HG03175 (cell line): Measurements from ENCODE around the gene CRYBB2.
"Not testable (repeated sequence)": the region's sequence is repeated elsewhere in the genome, so short reads cannot be mapped to it uniquely, and the experiment has no call there.

ENCODE experiments used
- ATAC-seq: cut with Tn5 transposase; IDR thresholded peaks from one replicate; pipeline ENCODE4 v1.9.1; 2021; ENCODE audit warnings: mild to moderate bottlenecking, moderate library complexity; ENCODE audit not compliant: unreplicated experiment

The CRYBB2 gene

DNA sequence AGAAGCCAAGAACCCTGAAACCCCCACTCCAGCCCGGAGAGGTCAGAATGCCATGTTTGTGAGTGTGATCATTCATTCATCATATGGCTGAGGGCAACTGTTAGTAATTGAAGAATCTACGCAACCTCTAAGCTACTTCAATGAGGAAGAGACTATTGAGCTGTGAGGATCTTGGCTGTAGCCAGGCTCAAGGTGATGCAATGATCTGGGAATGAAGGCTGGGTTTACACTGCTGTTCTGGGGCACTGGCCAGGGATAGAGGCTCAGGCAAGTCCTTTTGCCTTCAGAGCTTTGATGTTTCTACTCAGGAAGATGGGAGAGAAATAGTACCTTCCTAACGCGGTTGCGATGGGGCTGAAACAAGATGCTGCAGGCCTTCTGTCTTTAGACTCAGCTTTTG lies 12.9 kb downstream of the CRYBB2 start:
- ATAC-seq = no peak

DNA sequence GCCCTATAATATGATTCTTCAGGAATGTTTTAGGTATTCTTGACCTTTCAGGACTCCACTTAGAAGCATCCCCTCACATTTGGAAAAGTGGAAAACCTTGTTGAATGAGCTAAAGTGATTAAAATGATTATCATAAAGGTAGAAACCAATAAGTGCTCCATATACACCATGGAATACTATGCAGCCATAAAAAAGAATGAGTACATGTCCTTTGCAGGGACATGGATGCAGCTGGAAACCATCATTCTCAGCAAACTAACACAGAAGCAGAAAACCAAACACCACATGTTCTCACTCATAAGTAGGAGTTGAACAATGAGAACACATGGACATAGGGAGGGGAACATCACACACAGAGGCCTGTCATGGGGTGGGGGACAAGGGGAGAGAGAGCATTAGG lies 14.3 kb downstream of the CRYBB2 start:
- not testable (repeated sequence) for ATAC-seq

DNA sequence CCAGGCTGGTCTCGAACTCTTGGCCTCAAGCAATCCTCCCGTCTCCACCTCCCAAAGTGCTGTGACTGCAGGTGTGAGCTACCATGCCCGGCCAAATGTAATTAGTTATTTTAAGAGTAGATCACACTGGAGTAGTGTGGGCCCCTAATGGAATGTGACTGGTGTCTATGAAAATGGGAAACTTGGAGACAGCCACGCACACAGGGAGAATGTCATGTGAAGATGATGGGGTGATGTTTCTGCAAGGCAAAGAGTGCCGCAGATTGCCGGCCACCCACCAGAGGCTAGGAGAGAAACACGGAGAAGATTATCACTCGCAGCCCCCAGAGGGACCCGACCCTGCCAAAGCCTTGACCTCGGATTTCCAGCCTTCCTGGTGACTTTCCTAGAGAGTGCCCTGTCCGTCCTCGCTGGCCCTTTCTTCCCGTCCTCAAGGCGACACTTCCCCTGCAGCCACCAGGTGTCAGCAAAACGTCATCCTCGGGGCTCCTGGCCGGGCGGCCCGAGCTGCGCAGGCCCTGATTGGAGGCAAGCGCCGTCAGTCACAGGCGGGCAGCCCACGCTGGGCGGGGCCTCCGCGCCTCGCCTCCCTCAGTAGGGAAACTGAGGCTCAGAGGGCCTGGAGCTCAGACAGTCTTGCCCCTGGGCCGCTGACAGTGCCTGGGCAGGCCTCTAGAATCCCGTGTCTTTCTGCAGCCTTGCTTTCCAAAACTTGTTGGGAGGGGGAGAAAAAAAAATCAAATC lies 16.3 kb downstream of the CRYBB2 start:
- no peak for ATAC-seq

DNA sequence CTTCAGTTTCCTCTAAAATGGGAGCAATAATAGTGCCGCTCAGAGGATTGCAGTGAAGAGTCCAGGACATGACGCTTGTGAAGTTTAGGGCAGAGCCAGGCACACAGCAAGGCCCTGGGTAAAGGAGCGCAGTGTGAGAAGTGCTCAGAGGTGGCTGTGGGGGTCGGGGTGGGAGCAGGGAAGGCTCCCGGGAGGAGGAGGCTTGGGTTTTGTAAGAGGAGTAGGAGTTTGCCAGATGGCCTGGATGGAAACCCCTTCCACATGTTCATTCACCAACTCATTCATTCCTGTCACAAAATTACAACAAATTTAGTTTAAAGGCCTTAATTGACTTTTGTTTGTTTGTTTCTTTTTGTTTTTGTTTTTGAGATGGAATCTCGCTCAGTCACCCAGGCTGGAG lies 17.0 kb downstream of the CRYBB2 start:
- no peak for ATAC-seq

DNA sequence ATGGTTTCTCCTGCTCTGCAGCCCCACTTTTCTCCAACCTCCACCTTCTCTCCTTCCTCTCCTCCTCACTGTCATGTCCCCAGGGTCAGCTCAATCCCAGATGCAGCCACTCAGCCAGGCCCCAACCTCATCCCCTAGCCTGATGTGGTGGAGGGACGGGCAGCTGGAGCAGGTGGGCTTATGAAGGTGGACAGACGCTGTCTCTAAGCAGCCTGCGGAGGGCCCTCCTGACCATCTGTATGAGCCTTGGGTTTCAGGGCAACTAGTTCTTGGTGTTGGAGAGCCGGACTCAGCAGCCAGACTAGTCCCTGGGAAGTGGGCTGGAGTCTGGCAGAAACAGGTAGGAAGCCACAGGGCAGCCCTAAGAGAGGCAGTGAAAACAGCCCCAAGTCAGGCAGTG lies 18.1 kb downstream of the CRYBB2 start:
- no peak for ATAC-seq

DNA sequence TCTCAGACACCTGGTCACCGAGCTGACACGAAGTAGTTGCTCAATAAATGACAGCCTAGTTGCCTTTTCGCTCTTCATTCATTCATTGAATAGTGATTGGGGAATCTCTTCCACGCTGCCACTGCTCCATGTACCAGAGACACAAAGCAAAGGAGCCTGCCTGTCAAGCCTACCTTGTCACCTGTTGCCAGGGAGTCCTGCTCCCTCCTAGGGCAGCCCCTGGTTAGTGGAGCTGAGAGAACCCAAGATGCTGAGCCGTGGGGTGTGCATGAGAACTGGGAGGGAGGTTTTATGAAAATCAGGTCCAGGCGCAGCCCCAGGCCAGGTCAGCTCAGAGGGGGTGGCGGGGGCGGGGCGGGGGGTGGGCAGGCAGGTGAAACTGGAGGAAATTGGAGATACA lies 18.6 kb downstream of the CRYBB2 start:
- not testable (repeated sequence) for ATAC-seq

DNA sequence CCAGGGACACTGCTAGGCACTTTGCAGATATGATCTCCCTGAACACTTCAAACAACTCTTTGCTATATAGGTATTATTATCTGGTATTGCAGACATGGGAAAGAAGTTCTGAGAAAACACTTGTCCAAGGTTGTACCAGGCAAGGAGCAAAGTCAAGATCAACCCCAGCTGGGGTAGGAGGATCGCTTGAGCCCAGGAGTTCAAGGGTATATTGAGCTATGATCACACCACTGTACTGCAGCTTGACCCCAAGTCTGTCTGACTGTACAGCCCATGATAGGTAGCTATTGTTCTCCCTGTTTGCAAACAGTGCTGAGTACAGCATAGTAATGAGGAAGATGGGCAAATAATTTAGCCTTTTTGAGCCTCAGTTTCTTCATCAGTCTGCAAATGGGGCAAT lies 35.7 kb downstream of the CRYBB2 start:
- not testable (repeated sequence) for ATAC-seq

DNA sequence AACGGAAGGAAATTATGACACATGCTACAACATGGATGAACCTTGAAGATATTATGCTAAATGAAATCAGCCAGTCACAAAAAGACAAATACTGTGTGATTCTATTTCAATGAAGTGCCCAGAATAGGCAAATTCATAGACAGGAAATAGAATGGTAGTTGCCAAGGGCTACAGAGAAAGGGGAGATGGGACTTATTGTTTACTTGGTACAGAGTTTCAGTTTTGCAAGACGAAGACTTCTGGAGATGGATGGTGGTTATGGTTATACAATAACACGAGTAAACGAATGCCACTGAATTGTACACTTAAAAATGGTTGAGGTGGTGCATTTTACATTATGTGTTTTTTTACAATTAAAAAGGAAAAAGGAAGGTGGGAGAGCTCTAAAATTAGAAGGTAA lies 48.1 kb downstream of the CRYBB2 start:
- ATAC-seq = not testable (repeated sequence)

DNA sequence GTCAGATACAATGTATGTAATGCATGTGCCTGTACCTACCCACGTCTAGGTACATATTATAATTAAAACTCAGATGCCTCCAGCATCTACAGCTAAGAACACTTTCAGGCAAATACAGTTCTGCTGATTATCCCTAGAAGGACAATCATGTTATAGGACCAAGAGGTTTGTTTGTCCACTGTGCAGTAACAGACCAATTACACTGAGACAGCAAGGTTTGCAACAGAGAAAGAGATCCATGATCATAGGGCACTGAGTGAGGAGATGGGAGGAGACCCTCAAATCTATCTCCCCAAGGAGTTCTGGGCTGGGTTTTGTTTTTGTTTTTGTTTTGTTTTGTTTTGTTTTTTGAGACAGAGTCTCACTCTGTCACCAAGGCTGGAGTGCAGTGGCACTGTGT lies 49.5 kb downstream of the CRYBB2 start:
- ATAC-seq = not testable (repeated sequence)

DNA sequence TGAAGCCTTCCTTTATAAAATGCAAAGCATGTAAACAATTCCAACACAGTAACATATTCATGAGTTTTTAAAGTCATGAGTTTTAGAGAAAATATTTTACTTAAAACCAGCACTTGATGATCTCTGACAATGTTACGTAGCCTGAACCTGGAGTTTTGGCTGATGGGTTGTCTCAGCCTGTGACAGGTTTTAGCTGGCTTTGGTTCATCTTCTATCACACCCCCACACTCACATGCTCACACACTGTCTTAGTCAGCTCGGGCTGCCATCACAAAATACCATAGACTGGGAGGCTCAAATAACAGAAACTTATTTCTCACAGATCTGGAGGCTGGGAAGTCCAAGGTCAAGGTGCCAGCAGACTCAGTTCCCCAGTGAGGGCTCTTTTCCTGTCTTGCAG lies 50.6 kb downstream of the CRYBB2 start:
- not testable (repeated sequence) for ATAC-seq

DNA sequence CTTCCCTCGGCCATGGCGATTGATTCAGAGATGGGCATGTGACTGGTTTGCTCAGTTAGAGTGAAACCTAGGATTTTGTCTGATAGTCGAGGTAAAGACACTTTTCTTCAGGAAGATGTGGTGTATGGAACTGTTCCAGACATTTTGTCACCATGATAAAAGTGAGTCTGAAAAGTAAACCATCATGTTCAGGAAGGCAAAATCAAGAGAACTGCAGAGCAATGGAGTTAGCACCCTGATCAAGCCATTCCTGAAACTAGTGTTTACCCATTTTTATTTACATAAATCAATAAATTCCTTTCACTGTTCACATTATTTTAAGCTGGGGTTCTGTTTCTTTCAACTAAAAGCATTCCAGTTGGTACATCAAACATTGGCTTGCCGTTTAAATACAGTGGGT lies 53.8 kb downstream of the CRYBB2 start:
- ATAC-seq = not testable (repeated sequence)

DNA sequence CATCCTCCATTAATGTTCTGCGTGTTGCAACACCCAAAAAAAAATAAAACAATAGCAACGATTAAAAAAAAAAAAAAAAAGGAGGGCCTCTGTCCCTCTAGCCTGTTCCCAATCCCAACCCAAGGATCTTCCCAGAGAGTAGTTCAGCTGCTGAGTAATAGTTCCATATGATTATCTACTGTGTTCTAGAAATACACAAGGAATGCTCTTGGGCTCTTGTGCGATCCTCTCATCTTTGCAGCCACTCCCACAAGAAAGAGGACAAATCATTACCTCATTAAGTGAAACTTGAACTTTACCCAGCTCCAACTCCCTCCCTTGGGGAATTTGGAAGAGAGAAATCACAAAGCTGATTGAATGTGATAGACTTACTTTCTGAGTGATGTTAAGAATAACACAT lies 54.5 kb downstream of the CRYBB2 start:
- not testable (repeated sequence) for ATAC-seq

DNA sequence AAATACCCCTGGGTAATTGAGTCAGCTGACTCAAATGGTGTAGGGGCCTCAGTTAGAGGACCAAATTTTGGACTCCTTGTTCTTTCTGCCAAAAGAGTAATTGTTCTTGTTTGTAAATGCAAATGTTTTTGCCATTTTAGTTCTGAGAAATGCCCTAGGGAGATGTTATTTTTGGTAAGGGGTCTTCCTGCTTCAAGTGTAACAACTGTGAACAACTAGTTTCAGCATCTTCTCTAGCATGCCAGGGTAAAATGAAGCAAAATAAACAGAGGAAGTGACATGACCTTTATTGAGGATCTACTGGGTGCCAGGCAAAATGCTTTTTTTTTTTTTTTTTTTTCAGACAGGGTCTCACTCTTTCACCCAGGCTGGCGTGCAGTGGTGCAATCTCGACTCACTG lies 60.7 kb downstream of the CRYBB2 start:
- not testable (repeated sequence) for ATAC-seq
